Gastrocnemius medialis (tissue), 4 donors: ENCODE data around the gene FITM1.

Experiments
- CTCF ChIP-seq, 5 experiments: fragments of 450-650 bp in 3 of 5; fragments of 200-600 bp in 2 of 5; sonication (generic) in 2 of 5; IDR thresholded peaks in 4 of 5; conservative IDR thresholded peaks in 1 of 5; 1 replicate in 4 of 5; 2 replicates in 1 of 5; pipeline ENCODE4 v1.5.1; 2016 to 2019; ENCODE audit warnings: antibody characterized with exemption in 5 of 5, mild to moderate bottlenecking in 3 of 5, moderate library complexity in 3 of 5
- POLR2A ChIP-seq, 2 donors: fragments of 450-650 bp; IDR thresholded peaks; one replicate each; pipeline ENCODE4 v1.6.1; 2017; ENCODE audit warnings: antibody characterized with exemption in 2 of 2, mild to moderate bottlenecking in 2 of 2, moderate library complexity in 2 of 2

GRCh38 chr14:24137529-24138395 is 7.3 kb downstream of the FITM1 start:
- no peak for TF ChIP-seq CTCF (IDR thresholded peaks at IDR 0.05 in 4 of 5, conservative IDR thresholded peaks at IDR 0.05 in 1 of 5)
- no peak for TF ChIP-seq POLR2A (IDR thresholded peaks at IDR 0.05)
